GM19468 (cell line): ENCODE measurements around the gene MICAL3.
"Not testable (repeated sequence)": the region's sequence is repeated elsewhere in the genome, so short reads cannot be mapped to it uniquely, and the experiment has no call there.

Experiments
- ATAC-seq: cut with Tn5 transposase; IDR thresholded peaks from one replicate; pipeline ENCODE4 v1.9.1; 2021; ENCODE audit warnings: mild to moderate bottlenecking, moderate library complexity, moderate number of reproducible peaks; ENCODE audit not compliant: unreplicated experiment; ENCODE audit errors: extremely low read depth

The MICAL3 gene, protein sequence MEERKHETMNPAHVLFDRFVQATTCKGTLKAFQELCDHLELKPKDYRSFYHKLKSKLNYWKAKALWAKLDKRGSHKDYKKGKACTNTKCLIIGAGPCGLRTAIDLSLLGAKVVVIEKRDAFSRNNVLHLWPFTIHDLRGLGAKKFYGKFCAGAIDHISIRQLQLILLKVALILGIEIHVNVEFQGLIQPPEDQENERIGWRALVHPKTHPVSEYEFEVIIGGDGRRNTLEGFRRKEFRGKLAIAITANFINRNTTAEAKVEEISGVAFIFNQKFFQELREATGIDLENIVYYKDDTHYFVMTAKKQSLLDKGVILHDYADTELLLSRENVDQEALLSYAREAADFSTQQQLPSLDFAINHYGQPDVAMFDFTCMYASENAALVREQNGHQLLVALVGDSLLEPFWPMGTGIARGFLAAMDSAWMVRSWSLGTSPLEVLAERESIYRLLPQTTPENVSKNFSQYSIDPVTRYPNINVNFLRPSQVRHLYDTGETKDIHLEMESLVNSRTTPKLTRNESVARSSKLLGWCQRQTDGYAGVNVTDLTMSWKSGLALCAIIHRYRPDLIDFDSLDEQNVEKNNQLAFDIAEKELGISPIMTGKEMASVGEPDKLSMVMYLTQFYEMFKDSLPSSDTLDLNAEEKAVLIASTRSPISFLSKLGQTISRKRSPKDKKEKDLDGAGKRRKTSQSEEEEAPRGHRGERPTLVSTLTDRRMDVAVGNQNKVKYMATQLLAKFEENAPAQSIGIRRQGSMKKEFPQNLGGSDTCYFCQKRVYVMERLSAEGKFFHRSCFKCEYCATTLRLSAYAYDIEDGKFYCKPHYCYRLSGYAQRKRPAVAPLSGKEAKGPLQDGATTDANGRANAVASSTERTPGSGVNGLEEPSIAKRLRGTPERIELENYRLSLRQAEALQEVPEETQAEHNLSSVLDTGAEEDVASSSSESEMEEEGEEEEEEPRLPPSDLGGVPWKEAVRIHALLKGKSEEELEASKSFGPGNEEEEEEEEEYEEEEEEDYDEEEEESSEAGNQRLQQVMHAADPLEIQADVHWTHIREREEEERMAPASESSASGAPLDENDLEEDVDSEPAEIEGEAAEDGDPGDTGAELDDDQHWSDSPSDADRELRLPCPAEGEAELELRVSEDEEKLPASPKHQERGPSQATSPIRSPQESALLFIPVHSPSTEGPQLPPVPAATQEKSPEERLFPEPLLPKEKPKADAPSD (N-terminal part only)

DNA sequence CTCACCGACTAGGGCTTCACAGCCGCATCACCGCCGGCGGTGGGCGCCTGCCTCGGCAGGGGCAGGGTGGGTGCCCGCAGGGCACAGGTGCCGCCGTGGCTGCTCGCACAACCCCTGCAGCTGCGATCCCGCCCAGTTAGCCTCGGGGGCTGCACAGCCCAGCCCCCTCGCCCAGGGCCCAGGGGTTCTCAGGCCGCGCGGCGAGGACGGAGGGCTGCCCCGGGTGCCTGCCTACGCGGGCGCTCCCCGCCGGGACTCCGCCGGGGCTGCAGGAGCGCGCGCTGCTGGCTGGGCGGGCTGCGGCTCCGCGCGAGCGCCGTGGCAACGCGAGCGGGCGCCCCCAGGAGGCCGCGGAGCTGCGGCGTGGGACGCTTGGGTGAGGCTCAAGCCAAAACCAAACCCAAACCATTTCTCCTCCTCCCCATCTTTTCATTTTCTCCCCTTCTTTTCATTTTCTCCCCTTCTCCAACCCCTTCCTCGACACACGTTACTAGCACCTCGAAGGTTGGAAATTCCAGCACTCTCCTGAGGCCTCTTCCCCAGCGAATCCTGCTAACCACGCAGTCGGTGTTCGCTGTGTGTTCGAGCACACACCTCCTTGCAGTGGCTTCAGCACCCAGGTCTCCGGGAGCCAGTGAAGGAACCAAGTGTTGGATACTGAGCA lies at the start of gene MICAL3:
Gene MICAL3, minus strand, starts transcription at position 286 of the 664 bp plus-strand sequence. CDS start 117,749 bp downstream, outside the sequence.
- no peak for ATAC-seq

DNA sequence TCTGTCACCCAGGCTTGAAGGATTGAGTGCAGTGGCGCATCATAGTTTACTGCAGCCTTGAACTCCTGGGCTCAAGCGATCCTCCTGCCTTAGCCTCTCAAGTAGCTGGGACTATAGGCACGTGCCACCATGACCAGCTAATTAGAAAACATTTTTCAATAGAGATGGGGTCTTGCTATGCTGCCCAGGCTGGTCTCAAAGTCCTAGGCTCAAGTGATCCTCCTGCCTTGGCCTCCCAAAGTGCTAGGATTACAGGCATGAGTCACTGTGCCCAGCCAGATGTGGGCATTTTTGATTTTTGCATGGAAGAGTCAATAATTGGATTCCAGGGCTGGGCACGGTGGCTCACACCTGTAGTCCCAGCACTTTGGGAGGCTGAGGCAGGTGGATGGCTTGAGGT lies 49.6 kb upstream of the MICAL3 start:
- not testable (repeated sequence) for ATAC-seq

DNA sequence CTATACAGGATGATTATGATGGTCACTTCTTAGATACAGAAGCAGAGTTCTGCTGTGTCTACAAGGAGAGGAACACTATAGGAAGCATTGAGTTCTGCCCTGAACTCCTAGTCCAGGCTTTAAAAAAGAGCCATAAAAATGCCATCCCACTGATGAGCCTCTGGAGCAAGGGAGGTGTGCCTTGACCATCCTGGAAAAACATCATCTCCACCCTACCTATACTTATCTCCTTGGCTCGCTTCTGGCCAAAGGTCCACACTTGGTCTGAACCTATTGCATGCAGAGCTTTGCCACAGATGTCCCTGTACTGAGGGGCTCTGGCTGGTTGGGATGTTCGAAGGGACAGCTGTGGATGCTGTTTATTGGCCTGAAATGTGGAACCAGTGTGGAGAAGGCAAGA lies 49.1 kb upstream of the MICAL3 start:
- ATAC-seq: no peak

DNA sequence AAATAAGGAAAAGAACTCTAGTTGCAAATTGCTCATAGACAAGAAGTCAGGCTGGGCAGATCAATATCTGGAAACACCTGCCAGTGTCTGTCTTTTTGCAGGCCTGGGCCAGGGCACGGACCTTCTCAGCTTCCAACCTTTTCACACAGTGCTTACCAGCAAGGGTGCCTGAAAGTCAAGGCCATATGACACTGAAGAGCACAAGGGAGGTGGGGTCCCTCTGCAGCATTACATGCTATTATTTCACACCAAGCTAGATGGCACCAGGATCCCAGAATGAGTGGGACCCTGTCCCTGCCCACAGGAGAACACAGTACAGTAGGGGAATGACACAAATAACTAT lies 47.6 kb upstream of the MICAL3 start:
- no peak for ATAC-seq

DNA sequence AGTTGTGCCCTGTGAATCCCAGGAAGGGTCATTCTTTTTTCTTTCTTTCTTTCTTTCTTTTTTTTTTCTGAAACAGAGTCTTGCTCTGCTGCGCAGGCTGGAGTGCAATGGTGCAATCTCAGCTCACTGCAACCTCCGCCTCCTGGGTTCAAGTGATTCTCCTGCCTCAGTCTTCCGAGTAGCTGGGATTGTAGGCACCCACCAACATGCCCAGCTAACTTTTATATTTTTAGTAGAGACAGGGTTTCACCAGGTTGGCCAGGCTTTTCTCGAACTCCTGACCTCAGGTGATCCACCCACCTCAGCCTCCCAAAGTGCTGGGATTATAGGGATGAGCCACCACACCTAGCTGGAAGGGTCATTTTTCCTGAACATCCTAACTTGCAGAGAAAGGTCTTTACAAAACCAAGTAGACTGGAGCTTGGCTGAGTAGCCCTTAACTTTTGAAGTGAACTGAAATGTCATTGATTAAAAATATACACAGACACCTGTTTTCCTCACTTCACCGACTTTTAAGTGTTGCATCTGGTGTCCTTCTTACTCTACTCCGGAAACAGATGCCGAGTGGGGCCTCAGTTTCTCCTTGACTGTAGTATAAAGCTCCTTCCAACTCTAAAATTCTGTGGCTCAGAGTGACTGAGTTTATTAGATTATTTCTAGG lies 47.1 kb upstream of the MICAL3 start:
- ATAC-seq: not testable (repeated sequence)

DNA sequence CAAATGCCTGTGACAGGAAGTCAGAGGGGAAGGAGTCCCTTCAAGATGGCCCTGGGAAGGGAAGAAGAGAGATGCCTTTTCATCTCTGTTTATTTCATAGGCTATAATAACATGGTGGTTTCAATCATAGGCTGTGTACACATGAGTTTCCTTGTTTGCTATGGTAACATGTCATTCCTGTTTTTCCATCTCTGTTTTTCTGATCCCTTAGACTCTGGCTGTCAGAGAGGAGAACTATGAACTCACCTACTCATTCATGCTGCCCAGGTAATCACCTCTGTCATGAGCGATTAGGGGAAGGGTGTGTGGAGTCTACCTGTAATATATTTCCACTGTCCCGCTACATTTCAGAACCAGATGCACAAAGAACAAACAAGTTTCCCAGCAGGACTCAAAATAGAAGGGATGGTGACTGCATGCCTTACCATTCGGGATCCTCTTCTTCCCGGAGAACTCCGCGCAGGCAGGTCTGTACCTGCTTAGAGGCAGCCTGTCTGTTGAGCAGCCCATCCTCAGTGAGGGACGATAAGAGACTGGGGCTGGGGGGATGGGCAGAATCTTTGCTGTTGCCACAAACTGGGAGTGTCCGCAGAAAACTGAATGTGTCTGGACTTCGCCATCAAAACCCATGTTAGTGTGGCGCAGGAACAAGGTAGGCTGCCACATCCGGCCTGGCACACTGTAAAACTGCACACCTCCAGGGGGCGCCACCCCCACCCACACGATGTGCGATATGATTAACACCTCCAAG lies 46.4 kb upstream of the MICAL3 start:
- ATAC-seq: no peak

DNA sequence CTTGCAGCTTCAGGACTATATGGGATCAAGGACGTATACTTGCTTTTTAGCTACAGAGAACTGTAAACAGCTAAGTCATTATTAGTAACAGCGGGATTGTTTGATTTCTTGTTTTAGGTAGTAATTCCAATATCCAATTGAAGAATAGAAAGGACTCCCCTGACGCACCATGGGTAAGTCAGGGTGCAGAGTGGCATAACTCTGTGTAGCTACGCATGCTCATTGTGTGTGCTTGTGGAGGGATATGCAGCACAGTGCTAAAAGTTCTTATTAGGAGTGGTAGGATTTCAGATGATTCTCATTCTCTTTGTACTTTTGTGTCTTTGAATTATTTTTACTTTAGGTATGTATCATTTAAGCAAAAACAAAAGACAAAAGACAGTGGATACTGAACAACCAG lies 45.7 kb upstream of the MICAL3 start:
- ATAC-seq: no peak

DNA sequence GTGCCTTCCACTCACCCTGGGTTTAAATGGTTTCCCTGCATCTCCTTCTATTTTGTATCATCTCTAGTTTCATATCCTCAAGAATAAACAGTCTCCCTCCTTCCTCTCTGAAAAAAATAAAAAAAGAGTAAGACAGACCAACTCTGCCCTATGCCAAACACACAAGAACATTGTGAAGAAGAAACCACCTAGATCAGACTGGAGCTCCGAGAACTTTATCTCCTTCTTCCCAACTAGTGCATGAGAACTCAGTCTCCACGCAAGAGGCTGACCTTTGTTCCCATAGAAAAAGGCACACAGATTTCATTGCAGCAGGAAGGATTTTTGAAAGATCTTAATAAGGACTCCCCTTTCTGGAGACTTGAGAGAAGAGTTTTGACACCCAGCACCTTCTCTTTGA lies 44.7 kb upstream of the MICAL3 start:
- no peak for ATAC-seq

DNA sequence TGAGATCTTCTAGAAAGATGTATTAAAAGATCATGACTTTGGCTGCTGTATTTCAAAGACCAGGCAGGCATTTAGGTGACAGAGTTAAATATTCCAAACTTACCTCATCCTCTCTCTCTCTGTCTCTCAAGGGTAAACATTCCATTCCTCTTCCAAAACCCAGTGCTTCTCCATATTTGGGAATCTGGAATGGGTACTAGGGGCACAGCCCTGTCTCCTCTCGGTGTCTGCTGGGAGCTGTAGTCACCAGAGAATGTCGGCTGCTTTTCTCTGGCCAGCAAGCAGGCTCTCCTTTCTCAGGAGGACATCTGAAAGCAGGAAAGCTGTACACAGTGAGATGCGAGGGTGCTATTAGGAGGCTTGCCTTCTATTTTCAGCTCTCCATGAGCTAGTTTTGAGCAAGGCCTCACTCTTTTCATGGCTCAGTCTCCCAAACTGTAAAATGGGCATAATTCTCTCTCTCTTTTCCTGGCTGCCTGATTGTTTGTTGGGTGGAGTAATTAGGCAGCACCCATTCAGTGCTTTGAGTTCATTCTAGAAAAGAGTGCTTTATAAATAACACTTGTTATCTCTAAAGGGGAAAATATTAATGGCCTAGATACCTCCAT lies 44.1 kb upstream of the MICAL3 start:
- no peak for ATAC-seq

DNA sequence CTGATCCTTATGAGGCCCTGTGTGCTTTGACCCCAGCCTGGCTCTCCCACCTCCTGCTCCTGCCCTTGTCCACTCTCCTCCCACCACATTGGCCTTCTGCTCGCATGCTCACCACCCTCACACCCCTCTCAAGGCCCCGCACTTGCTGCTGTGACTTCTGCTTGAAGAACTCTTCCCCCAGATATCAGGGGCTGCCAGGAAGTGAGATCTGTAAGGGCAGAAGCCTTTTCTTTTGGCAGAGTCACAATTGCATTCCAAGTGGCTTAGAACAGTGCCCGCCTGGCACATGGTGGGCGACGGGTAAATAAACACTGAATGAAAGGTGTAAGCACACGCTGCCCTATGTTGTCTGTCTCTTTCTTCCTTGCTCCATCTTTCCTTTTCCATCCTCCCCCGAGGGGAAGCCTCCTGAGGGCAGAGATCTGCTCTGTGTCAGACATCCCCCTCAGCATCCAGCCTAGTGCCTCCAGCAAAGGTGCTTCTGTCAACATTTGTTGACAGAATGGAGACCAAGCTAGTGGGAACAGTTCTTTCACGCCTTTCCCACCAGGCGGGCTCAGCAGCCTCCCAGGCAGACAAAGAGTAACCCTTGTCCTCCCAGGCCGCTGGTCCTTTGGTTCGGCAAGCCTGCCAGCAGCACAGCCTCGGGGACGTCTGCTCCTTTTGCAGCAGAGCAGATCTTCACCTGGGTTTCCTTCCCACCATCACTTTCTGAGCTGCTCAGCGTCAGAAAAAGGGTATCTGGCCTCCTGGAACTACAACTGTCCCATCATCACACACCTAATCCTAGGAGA lies 43.4 kb upstream of the MICAL3 start:
- no peak for ATAC-seq

DNA sequence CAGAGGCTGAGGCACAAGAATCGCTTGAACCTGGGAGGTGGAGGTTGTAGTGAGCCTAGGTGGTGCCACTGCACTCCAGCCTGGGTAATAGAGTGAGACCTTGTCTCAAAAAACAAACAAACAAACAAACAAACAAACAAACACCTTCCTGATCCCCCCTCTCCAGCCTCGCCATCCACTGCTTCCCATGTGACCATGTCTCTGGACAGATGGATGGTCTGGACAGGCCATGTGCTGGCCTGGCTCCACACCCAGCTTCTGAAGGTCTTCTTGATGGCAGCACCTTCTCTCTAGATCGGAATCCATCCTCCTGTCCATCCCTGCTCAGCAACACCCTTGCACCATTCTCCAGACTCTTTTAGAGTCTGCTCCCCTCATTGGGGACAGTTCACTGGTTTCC lies 42.8 kb upstream of the MICAL3 start:
- no peak for ATAC-seq

DNA sequence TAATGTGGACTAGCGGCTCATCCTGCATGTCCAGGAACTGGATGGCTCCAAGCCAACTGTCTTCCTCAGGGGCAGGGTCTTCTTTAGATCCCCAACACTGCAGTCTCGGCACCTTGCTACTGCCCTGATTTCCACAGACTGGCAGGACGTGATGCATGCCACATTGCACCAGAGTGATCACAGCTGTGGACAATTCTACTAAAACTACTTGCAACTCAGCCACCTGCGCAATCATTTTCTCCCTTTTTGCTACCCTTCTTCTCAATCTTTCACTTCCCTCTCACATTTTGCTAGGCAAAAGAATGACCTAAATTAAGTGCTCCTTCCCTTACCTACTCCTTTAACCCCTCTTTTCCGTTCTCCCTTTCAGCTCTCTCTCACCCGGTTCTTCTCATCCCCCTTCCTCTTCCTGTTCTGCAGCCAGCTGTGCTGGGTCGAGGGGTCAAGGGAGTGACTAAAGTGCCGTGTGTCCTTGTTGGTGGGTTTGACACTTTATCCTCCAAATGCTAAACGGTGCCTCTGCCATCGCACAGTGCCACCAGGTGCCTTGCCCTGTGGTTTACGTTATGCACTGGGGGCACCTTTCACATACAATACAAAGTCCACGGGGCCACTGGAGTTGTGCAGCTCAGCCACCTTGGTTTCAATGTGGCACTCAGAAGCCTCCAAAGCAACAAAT lies 42.0 kb upstream of the MICAL3 start:
- no peak for ATAC-seq

DNA sequence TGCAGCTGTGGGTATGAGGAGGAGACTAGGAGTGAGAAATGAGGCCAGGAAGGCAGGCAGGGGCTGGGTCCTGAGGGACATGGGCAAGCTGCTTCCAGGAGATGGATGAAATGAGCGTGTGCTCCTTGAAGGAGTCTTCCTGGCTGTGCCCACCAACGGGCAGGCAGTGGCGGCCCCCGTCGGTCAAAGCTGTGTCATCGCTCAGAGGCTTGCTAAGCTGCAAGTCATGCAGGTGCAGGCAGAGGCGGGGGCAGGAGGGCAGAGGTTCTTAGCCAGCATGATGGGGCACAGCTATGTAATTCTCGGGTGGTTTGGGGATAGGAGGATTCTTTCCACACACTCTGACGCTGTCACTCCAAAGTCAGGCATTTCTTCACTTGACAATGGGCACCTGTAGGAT lies 40.9 kb upstream of the MICAL3 start:
- ATAC-seq: no peak

DNA sequence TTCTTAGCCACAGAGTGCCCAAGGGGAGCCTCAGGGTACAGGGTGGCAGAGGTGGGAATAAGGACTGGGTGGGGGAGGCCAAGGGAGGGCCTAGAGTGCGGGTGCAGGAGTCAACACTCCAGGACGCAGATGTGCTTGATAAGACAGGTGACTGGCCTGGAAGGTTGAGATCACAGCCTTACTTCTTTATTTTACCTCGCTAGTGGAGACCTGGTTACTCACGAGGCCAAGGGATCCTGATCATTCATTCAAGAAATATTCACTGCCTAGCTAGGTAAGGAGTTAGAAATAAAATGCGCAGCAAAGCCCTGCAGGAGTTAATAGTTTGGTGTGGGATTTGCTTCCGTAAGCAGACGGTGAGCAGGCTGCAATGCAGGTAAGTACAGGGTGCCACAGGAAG lies 40.3 kb upstream of the MICAL3 start:
- no peak for ATAC-seq

DNA sequence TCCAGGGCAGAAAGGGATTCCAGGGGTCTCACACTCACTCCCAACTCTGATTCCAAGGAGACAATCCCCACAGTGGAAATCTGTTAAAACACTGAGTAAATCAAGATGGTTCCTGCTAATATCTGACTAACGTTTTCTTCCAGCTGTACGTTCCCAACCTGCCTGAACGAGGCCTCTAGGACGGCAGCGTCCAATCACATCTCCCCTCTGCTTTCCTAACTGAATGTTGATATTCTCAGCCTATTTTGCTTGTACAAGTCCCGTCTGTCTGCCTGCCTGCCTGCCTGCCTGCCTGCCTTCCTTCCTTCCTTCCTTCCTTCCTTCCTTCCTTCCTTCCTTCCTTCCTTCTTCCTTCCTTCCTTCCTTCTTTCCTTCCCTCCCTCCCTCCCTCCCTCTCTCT lies 39.4 kb upstream of the MICAL3 start:
- not testable (repeated sequence) for ATAC-seq

DNA sequence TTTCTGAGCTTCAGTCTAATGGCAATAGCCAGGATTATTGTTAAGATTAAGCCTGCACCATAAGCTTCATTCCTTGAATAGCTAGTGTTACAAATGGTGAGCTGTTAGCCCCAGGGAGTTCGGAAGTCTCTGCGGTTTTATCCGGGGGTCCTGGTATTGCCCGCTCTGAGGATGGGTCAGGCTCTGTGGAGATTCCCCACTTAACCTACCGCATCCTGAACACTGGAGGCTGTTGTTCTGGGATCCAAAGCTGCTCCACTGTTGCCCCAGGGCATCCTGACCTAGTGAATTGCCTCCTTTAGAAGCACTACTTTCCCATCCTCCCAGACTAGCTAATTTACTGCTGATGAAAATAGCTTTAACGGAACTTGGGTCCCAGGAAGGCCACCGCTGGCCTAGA lies 38.9 kb upstream of the MICAL3 start:
- ATAC-seq: no peak

DNA sequence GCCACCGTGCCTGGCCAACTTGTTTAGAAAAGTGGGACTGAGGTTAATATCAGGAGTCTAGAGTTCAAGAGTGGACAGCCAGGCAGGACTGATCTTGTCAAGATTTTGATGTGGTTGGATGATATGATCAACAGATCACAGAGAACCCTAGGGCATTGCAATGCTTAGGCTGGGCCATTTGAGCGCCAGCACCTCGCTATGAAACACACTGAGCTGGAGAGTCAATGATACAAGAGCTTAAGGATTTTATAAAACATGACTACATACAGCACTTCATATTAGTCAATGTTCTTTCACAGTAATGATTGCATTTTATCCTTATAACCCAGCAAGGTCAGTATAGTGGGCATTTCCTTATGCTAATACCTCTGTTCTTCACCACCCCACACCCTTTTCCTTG lies 38.1 kb upstream of the MICAL3 start:
- no peak for ATAC-seq
